HG02840 (cell line): ENCODE data around the gene DPP9.

Experiments
- ATAC-seq: cut with Tn5 transposase; IDR thresholded peaks from one replicate; pipeline ENCODE4 v1.9.1; 2021; ENCODE audit warnings: mild to moderate bottlenecking, moderate library complexity, moderate number of reproducible peaks; ENCODE audit not compliant: unreplicated experiment, low FRiP score

Gene DPP9

DNA sequence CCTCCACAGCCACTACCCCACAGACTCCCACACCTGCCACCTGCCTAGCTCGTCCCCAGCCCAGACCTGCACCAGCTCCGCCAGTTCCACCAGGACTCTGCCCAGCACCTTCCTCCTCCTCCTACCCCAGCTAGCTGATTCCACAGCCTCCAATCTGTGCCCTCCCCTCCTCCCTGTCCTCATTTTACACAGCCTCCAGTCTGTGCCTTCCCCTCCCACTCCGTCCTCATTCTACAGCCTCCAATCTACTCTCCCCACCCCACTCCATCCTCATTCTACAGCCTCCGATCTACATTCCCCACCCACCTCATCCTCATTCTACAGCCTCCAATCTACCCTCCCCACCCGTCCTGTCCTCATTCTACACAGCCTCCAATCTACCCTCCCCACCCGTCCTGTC lies 60.8 kb downstream of the DPP9 start:
- ATAC-seq, result no peak

DNA sequence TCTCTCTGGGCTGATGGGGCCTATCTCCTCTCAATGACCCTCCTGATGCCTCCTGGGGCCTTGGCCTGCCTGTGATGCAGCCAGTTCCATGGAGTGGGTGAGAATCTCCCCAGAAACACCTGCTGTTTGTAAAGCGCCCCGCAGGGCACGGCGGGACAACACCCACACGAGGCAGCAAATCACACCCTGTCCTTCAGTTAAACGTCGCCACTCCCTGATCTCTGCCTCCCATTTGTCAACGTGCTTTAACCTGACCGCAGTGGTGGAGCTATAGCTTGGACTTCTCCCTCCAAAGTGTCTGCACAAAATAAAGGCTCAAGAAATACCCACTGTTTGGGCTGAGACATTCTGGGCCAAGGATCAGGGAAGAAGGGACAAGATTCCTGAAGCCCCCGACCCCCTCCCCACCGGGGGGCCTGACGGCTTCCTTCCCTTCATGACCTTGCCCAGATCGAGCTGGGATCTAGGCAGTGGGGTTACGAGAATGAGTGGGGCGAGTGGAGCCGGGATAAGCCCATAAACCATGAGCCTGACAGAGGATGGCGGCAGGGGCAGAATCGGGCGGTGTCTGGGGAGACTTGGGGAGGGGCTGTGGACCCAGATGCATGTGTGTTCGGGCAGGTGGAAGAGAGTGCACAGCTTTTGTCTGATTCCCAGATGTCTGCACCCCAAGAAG lies 61.5 kb downstream of the DPP9 start:
- no peak for ATAC-seq

DNA sequence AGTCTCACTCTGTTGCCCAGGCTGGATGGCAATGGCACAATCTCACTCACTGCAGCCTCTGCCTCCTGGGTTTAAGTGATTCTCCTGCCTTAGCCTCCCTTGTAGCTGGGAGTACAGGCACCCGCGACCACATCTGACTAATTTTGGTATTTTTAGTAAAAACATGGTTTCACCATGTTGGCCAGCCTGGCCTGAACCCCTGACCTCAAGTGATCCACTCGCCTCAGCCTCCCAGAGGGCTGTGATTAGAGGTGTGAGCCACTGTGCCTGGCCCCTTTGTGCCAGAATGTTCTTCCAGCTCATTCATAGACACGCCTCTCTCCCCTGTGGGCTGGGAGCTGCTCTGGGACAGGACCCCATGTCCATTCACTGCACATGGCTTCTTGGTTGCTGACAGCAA lies 62.6 kb downstream of the DPP9 start:
- no peak for ATAC-seq

DNA sequence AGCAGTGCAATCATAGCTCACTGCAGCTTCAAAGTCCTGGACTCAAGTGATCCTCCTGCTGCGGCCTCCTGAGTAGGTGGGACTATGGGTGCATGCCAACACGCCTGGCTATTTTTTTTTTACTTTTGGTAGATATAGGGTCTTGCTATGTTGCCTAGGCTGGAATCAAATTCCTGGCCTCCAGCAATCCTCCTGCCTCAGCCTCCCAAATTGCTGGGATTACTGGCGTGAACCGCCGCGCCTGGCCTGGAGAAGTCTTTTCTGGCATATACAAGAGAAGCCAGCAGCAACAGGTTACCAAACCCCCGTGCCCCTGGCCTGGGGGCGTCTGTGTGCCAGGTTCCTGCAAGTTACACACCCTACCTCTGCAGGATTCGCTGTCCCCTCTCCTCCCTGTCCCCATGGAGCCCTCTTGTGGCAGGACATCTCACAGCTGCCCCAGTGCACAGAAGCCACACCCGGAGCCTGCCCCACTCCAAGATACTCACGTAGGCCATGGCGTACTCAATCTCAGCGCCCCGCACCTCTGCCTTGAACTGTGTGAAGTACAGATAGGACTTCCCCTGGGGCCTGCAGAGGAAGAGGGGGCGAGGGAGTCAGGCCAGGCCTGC lies 63.4 kb downstream of the DPP9 start:
- ATAC-seq, result no peak

DNA sequence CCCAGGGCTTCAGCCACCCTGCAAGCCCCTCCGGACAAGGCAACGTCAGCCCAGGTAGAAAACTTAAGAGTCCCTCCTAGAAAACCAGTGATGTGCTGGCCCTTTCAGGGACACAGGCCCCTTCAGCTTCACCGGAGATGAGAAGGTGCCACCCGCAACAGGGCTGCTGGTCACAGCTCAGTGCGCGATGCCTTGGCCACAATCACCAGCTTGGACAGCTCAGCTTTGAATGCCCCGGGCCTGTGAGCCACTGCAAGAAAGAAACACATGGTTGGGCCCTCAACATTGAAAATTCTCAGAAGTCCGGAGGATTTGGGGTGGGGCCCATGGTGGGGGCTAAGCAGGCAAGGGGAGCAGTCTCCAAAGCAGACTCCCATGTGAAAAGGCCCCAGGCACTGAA lies 65.8 kb downstream of the DPP9 start:
- ATAC-seq, result no peak

DNA sequence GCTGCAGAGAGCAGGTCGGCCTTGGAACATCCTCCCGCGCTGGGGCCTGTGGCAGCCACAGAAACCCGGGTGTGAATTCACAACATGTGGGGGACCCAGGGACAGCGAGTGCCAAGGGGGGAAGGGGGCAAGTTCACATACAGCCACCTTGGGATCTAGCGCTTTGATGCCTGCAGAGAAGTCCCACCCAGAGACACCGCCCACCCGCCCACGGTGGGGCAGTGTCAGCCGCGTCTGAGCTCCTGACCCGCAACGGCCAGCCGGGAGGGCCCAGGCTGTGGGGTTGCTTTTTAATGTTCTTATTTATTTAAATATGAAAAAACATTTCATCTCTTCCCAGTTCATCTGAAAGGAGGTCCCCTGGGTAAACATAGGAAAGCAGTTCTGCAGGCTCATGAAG lies 66.4 kb downstream of the DPP9 start:
- ATAC-seq, result no peak

DNA sequence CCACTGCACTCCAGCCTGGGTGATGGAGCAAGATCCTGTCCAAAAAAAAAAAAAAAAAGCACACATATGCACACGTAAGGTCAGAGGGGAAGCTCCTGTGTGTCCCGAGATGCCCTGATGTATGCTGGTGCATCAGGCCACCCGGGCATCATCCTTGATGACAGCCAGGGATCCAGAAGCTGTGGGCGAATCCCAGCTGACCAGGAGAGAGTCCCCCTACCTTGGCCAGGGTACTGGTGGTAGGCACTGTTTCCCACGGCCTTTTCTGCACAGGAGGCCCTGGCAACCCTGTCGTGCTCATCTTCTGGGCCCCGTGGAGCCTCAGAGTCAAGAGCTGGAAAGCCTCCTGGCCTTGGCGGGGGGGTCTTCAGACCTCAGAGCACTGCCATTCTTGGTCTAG lies 67.5 kb downstream of the DPP9 start:
- no peak for ATAC-seq

DNA sequence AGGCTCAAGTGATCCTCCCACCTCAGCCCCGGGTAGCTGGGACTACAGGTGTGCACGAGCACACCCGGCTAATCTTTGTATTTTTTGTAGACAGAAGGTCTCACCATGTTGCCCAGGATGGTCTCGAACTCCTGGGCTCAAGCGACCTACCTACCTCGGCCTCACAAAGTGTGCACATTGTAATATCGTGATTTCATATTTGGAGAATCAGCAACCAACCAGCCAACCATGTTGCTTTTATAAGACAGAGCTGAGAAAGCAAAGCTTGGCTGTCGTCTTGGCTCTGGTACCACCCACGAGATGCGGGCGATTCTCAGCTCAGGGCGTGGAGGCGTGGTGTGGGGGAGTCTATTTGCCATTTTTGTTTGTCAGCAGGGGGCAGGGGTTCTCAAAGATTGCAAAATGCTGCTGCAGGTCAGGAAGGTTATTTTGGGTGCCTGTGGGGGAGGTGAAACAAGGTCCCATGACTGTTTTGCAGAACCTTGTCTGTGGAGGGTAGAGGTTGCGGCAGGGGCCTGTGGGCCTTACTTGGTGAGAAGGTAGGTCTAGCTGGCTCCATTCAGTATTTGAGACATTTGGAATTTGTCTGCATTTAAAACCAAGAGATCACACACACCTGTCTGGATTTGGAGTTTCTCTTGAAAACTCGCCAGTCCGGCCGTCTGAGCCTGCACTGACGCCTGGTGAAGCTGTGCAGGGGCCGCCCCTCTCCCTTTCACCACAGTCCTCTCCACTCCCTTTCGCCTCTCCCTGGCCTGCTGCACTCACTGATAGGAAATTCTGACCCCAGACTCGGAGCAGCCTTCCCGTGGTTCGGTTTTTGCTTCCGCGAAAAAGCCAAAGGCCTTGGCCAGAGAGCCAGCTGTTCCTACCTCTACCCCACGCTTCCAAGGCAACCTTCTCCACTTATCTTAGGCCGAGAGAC lies 68.9 kb downstream of the DPP9 start:
- ATAC-seq, result no peak

DNA sequence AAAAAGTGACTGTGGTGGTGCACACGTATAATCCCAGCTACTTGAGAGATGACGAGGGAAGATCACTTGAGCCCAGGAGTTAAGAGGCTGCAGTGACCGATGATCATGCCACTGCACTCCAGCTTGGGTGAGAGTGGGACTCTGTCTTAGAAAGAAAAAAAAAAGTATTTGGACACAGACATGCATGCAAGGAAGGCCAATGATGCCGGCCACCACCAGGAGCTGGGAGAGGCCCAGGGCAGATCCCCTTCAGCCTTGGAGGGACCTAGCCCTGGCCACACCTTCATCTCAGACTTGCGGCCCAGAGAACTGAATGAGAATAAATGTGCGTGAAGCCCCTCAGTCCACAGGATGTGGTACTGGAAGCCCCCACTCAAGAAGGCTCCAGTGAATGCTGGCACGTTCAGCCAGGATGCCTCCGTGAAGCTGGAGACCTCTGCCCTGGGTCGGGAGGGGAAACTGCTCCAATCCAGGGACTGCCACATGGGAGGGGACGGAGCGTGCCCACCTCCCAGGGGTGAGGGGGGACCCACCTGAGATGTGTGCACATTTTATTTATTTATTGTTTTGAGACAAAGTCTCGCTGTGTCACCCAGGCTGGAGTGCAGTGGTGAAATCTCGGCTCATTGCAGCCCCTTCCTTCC lies 69.7 kb downstream of the DPP9 start:
- ATAC-seq, result no peak

DNA sequence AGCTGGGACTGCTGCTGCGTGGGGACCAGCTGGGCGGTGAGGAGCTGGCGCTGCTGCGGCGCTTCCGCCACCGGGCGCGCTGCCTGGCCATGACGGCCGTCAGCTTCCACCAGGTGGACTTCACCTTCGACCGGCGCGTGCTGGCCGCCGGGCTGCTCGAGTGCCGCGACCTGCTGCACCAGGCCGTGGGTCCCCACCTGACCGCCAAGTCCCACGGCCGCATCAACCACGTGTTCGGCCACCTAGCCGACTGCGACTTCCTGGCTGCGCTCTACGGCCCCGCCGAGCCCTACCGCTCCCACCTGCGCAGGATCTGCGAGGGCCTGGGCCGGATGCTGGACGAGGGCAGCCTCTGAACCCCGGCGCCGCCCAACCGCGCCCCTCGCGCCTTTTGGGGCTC lies 71.6 kb downstream of the DPP9 start:
- no peak for ATAC-seq

DNA sequence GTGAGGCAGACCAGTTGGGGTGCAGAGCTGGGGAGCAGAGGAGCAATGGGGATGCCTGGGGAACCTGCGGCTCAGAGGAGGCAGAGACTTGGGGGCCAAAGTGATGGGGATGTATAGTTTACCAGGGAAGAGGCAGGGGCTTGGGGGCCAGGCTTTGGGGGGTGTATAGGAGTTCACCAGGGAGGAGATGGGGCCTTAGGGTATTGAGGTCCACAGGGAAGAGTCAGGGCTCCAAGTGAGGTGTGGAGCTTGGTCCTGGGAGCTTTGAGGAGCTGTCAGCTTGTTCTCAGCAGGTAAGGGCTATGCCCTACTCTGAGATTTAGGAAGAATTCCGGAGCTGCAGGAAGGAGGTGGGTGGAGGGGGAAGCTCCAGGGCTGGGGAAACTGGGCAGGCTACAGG lies 73.5 kb downstream of the DPP9 start:
- ATAC-seq, result no peak

DNA sequence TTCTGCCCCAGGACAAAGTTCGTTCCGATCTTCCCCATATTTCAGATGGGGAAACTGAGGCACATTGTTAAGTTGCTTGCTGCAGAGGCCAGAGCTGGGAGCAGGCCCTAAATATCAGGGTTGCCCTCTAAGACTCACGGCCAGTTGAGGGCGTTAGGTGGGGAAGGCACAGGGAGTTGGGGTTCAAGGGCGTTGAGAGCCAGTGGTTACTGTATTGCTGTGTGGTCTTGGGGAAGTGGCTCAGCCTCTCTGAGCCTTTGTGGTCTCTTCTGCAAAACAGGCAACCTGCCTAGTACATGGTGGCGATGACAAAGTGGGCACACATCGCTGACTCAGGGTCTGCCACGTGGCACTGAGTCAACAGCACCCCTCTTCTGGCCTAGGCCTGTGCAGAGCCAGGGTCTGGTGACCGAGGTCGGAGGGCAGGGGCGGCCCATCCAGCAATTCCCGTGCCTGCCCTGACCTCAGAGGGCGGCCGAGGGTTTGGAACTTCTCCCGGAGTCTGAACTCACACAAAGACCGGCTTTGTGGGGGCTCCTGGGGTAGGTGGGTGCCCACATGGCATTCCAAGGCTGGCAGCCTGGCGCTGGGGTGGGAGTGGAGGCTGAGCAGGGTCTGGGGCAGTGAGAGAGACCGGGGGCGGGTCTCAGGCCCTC lies 74.1 kb downstream of the DPP9 start:
- ATAC-seq, result no peak

DNA sequence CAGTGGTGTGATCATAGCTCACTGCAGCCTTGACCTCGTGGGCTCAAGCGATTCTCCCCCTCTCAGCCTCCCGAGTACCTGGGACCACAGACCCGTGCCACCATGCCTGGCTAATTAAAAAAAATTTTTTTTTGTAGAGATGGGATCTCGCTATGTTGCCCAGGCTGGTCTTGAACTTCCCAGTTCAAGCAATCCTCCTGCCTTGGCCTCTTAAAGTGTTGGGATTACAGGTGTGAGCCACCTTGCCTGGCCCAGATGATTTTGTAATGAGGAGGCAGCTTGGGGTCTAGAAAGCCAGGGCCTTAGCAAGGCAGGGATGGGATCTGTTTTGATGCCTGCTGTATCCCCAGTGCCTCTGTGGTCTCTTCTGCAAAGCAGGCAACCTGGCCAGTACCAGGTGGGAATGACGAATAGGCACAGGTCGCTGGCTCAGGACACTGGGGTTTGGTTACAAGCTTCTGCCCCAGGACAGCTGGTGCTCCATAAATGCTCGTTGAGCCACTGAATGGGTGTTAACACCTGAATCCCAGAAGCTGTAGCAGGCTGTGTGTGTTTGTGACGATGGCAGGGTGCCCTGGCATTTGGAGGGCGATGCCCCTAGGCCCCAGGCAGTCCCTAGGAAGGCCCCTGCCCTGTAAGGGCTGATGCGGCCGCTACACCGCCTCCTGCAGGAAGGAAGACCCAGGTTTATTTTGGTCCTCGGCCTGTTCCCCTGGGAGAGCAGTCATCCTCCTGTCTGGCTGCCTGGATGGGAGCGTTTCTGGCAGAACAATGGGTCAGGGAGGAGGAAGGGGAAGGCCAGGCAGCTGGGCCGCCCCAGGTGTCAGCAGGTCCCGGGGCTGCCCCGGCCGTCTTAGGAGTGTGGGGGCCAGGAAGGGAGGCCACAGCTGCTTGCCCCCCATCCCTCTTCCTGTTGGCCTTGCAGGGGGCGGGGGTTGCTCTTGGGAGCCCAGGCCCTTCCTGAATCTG lies 75.7 kb downstream of the DPP9 start:
- ATAC-seq, result no peak

DNA sequence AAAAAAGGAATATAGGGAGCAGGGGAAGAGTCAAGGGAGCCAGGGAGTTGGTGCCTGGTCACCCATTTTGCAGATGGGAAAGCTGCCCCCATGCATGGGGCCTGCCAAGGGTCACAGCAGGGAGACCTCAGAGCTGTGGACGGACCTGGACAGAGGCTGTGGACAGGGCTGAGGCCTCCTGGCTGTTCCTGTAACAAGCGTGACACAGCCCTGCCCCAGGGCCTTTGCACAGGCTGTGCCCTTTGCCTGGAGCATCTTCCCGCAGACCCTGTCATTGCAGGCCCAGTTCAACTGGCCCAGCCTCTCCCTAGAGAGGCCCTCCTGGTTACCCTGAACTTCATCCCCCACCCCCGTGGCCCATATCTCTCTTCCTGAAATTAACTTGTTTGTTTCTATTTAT lies 77.9 kb downstream of the DPP9 start:
- ATAC-seq, result no peak

DNA sequence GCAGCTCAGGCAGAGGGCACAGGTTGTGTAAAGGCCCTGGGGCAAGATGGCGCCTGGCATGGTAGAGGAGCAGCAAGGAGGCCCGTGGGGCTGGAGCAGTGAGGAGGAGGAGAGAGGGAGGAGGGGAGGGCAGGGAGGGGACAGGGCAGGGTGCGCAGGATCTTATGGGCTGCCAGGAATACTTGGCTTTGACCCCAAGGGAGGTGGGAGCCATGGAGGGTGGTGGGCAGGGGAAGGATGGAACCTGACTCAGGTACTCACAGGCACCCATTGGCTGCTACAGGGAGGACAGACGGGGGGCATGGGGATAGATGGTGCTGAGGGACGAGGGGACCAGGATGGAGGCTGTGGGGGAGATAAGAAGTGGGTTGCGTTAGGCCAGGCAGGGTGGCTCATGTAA lies 81.0 kb downstream of the DPP9 start:
- ATAC-seq, result no peak

DNA sequence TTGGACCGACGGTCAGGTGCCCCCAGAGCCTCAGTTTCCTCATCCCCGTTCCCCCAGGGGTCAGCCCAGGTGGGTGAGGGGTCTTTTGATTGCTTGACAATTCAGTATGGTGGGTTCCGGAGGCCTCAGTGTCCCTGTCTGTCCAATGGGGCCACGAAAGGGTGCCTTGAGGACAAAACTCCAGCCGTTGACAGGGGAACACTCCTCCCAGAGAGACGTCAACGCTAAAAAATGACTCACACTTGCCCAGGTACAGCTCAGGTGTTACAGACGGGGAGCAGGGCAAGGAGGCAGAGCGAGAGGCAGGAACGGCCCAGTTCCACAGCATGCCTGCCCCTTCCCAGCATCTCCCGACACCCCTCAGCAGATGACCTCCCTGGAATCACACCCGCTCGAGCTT lies 82.5 kb downstream of the DPP9 start:
- no peak for ATAC-seq

DNA sequence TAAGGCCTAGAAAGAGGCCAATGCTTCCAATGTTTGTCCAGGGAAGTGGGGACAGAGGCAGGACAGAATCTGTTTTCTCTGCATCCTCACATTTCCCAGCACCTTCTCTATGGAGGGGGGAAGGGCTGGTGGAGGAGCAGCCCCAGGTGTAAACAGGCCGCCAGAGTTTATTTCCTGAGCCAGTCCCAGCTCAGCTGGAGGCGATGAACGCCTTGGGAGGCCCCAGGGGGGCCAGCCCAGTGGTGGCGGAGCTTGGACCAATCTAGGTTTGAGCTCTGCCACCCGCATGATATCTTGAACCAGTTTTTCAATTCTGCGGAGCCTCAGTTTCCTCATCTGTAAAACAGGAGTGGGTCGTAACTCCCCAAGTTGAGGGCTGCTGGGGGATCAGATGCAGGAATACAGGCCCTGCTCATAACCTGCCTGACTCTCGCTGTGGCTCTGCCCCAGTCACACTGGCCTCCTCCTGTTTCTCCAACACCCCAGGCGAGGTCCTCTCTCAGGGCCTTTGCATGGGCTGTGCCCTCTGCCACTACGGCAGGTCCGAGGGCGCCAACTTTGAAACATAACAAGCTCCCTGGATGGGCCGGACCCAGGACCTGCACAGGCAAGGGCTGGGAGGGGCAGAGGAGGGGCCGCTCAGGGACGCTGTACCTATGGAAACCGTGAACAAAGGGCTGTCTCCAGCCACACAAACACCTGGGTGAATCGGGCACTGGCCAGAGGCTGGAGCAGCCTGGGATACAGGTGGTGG lies 83.2 kb downstream of the DPP9 start:
- ATAC-seq, result no peak

DNA sequence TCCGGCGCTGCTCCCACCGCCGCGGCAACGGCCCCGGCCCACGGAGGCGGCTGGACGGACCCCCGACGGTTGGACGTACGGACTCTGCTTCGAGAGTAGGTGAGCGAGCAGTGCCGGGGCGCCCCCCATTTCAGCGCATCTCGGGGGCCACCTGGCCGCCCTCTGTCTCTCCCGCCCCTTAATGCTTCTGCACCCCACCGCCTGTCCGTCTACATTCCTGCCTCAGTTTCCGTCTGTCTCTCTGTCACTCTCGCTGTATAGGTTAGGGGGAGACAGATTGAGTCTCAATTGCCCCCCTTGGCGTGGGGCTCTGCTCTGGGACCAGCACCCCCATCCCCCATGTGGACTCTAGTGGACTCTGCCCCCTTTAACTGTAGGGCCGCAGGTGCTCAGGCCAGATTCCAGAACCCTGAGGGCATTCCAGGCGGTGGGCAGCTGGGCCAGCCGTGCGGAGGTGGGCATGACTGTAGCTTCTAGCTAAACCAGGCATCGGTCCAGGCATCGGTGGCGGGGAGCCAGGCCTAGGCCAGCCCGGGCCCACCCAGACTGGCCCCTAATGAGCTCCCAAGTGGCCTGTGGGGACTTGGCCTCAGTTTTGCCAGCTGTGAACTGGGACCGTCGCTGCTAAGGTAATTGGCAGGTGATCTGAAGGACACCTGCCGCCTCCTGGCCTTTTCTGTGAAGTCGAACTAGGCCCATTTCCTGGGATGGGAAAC lies 84.0 kb downstream of the DPP9 start:
- peak; percentile 12 for ATAC-seq
